Right renal pelvis (tissue), 4 donors: ENCODE results near the gene LYSMD3. TPM values are rescaled to one million over a fixed set of nuclear protein-coding genes. Genes with fewer than 3 reads are reported as not detected.
A peak's percentile ranks its signal among the peaks of the same experiment; 100 is the strongest.

Source experiments
- DNase-seq, 4 donors: peaks; one replicate each; pipeline ENCODE4 v3.0.0-alpha.2; 2013; ENCODE audit warnings: low read depth in 4 of 4, low spot score in 3 of 4, missing footprints in 1 of 4
- polyA plus RNA-seq, 4 donors: library from polyadenylated mRNA; unstranded; fragments of 120-200 nt; gene quantifications; one replicate each; pipeline ENCODE4 v1.2.1, GENCODE V29; 2013; ENCODE audit not compliant: insufficient read length in 4 of 4

LYSMD3 gene
- polyA plus RNA-seq, 4 donors, result 26.2 to 35.4 (median 32.5) TPM

DNA sequence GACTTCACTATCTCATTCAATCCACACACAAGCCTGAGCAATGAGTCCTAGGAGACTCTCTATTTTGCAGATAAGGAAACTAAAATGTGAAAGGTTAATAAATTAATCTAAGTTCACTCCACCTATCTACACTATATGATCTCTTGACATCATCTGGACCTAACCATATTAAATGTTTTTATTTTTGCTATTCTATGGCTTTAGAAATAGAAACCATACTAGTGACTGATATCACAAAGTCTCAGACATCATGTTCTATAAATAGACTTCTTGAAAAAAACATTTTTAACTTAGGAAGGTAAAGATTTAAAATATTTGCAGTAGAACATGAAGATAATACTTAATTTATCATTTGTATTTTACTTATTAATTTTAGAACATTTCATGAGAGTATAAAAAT is 19.8 kb upstream of the LYSMD3 start:
- no peak for DNase-seq

GRCh38 chr5:90548069-90548593 is 18.7 kb upstream of the LYSMD3 start:
- no peak for DNase-seq

DNA sequence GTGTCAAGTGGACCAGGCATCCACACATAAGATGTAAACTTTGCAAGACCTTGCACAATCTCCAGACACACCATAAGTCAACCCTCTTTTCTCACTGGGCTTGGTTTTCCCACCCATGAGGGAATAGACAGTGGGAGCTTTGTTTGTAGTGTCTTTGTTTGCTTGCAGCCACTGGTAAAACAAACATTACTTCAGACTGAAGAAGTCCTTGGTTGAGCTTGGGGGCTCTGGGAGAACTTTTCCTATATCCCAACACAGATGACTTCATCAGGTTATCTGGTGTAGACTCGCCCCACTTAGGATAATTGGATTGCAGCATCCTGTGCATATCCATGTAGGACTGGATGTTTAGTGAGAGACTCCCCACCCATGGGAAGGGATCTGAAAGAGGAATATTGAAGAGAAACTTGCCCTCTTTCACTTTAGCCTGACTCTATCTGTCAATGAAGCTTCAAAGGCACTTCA is 17.7 kb upstream of the LYSMD3 start:
- DNase-seq, result no peak

- DNase-seq, result no peak
These were observed 16.9 kb upstream of the LYSMD3 start for GRCh38 chr5:90546216-90546837.

- no peak for DNase-seq
These were observed 16.1 kb upstream of the LYSMD3 start for GRCh38 chr5:90545511-90545910.

DNA sequence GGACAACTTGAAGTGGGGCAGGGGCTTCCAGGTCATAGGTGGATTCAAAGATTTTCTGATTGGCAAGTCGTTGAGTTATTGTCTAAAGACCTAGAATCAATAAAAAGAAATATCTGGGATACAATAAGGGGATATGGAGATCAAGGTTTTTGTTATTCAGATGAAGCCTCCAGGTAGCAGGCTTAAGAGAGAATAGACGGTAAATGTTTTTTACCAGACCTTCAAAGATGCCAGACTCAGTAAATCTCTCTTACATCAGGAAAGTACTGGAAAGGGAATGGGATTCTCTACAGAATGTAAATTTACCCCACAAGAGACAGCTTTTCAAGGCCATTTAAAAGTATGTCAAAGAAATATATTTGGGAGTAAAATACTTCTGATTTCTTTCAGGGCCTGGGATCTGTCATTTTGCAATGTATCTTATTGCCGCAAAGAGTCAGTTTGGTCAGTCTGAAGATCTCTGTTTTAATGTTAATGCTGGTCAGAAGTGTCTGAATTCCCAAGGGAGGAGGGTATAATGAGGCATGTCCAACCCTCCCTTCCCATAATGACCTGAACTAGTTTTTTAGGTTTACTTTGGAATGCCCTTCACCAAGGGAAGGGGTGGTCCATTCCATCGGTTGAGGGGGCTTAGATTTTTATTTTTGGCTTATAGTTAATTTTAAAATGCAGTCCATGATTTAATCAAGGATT is 13.6 kb upstream of the LYSMD3 start:
- no peak for DNase-seq

- no peak for DNase-seq
These were observed 5.5 kb upstream of the LYSMD3 start for GRCh38 chr5:90534922-90535321.

DNA sequence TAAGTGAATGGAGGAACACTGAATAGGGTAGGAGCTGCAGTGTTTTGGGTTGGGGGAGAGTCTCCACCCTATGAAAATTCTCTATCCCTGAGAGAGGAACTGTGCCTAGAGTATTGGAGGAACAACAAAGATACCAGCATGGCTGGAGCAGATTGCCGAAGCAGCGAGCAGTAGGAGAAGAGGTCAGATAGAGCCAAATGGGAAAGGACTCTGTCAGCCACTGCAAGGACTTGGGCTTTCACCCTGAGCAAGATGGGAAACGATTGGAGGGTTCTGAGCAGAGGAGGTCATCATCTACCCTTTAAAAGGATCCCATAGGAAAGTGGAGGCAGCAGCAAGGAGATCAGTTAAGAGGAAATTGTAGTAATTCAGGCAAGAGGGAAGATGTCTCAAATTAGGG is 4.4 kb upstream of the LYSMD3 start:
- DNase-seq, result no peak

DNA sequence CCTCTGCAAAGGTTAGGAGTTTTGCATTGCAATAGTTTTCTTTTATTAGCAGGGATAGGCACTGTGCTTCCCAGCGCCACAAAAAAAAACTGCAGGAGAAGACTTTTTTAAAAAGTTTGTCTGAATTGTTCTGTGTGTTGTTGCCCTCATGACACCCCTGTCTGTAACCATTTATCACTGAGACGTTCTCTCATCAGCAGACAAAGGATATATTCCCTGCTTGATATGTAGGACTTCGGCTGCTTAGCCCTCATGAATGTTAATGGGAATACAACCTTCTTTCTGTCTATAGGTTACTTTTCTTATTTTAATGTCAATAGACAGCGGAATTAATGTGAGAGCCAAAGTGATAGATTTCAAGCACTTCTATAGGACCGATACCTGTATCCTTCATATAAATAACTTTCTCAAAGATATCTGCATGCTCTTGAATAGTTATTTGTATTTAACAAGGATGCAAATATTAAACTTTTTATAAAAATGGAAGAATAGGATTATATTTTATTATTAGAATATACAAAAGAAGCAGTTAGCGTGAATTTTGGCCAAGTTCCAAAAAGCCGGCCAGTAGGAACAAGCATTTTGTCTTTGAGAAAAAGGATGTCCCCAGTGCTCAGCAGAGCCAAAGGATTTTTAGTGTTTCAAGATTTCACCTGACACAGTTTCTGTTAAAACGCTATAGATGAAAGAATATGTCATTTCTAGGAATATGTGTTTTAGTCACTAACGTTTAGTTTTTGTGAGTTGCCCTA is 1.5 kb upstream of the LYSMD3 start:
- DNase-seq, result no peak

- DNase-seq, result peak; percentile 28 to 73 (median 58)
These were observed 724 bp upstream of the LYSMD3 start for GRCh38 chr5:90529939-90530677.

- peak in 3 of 4 donors; percentile 10 to 28 (median 28) for DNase-seq
These were observed 687 bp downstream of the LYSMD3 start for GRCh38 chr5:90528601-90529193.

GRCh38 chr5:90519081-90519480 is 10.3 kb downstream of the LYSMD3 start:
- DNase-seq, result no peak

DNA sequence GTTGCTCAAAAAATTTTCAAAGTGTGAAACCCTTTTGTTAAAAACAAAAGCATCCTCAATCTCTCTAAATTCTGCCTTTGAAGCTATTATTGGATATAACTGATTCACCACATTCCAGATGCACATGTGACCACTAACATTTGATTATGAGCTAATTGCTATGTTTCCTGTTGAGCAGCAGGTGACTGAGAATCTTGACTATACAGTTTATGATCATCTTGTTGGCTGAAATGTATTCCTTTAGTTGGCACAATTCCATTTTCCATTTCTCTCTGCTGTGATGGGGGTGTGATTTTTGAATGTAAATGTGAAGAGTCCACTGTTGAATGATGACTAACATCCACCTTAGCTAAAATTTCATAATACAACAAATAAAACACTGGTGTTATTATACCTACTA is 10.7 kb downstream of the LYSMD3 start:
- no peak for DNase-seq

DNA sequence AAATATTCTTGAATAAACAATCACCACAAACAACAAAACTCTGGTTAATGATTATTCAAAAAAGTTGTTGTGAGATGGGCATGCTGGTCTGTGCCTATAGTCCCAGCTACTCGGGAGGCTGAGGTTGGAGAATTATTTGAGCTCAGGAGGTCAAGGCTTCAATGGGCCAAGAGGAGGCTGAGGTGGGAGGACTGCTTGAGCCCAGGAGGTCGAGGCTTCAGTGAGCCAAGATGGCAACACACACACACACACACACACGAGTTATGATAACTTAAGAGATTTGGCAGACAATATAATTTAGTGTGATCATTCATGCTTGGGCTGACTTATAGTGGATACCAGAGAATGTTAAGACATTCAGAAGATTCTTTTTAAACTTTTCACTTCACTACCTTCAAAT is 14.9 kb downstream of the LYSMD3 start:
- no peak for DNase-seq

DNA sequence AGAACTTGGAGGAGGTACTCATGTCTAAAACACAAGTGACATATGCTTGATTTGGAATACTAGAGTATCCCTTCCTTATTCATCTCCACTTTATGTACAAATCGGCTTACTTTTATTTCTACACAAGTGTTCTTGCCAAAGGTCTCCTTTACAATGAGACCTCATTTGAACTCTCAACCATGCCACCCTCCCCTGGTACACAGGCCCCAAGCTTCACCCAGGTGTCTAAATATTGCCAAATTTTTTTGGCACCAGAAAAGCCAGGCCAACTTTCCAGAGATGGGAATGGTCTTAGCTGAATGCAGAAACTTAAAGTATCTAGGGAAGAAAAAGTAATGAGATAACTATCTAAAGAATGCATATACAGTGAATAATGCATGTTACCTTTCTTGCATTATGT is 18.9 kb downstream of the LYSMD3 start:
- no peak for DNase-seq

DNA sequence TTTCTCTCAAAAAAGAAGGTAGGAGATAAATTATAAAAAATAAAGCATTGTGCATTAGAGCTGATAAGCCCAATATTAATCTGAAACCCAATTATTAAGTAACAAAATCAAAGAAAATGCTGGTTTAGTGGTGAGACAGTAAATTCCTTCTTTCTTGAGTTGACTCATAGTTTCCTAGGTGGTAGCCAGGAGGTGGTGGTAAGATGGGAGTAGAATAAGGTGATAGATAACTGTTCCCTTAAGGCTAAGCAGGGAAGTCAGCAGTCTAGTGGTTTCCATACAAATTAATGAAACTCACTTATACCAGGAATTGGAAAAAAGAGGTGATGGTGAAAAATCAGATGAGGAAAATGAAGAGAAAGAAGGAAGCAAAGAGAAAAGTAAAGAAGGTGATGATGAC is 23.2 kb downstream of the LYSMD3 start:
- no peak for DNase-seq

DNA sequence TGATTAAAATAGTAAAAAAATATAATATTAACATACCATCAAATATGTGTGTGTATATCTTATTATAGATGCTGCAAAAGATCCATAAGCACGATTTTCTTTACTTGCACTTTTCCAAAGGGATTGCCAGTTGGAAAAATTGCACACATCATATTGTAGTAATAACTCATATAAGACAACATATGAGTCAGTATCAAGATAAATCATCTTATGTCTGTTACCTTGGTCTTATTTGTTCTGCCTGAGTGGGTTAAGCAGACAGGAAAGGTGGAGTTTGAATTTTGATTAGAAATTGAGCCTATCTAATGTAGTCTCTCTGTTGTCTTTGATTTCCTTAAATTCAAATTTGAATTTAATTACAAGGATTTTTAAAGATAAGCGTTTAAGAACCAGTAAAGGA is 24.6 kb downstream of the LYSMD3 start:
- DNase-seq, result no peak

DNA sequence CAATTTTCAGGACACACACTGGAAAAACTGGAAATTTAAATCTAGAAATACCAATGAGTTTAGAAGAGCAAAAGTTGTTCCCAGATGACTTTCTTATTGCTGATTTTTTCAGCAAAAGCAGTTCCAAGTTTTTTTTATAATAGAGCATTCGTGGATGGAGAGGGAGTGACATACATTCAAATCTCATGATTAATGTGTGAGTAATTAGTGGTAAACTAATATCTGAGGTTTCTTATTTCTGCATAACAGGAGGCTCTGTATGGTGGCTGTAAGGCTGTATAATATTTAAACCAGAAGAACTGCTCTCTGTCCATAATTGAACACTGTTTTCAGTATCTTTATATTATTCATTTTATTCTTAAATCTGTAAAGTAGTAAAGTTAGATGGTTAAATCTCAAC is 25.8 kb downstream of the LYSMD3 start:
- no peak for DNase-seq

GRCh38 chr5:90495146-90495545 is 34.2 kb downstream of the LYSMD3 start:
- DNase-seq, result no peak

DNA sequence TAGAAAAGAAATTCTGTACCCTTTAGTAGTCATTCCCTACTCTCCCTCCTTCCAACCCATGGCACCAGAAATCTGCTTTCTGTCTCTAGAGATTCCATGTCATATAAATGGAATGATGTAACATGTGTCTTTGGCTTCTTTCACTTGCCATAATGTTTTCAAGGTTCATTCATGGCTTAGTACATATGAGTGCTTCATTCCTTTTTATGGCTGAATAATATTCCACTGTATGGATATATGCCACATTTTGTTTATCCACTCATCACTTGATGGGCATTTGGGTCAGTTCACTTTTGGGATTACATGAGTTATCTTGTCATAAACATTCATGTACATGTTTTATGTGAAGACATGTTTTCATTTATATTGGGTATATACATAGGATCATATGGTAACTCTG is 35.3 kb downstream of the LYSMD3 start:
- no peak for DNase-seq
